Neutrophil (primary cell): ENCODE measurements around the gene CYTH3.

Experiments used
- H3K27ac ChIP-seq: fragments of 200-600 bp; sonication (generic); 2 replicates; pipeline ENCODE4 v1.5.1; 2016; ENCODE audit warnings: mild to moderate bottlenecking, moderate library complexity
- H3K27me3 ChIP-seq: fragments of 200-600 bp; sonication (generic); 2 replicates; pipeline ENCODE4 v1.6.0; 2016; ENCODE audit warnings: mild to moderate bottlenecking
- H3K36me3 ChIP-seq: fragments of 200-600 bp; sonication (generic); 2 replicates; pipeline ENCODE4 v1.5.1; 2017
- H3K4me1 ChIP-seq, 2 experiments: fragments of 200-600 bp in 1 of 2; sonication (generic) in 1 of 2; 1 replicate in 1 of 2; 2 replicates in 1 of 2; pipeline versions ENCODE4 v1.5.1 to v1.6.1; 2013 to 2016; ENCODE audit warnings: low read depth in 1 of 2, low read length in 1 of 2, mild to moderate bottlenecking in 1 of 2, moderate library complexity in 1 of 2; ENCODE audit not compliant: control insufficient read depth in 1 of 2, insufficient read depth in 1 of 2
- H3K4me3 ChIP-seq, 2 experiments: fragments of 200-600 bp in 1 of 2; sonication (generic) in 1 of 2; 1 replicate in 1 of 2; 2 replicates in 1 of 2; pipeline ENCODE4 v1.5.1; 2013 to 2016; ENCODE audit warnings: low read depth in 1 of 2, low read length in 1 of 2, mild to moderate bottlenecking in 1 of 2, moderate library complexity in 1 of 2
- H3K9me3 ChIP-seq: fragments of 200-600 bp; sonication (generic); 2 replicates; pipeline ENCODE4 v1.5.1; 2016
- TF ChIP-seq, protein P1 (sequence below): fragments of 200-600 bp; sonication (generic); IDR thresholded peaks from 2 replicates; pipeline ENCODE4 v1.5.1; 2016; ENCODE audit warnings: antibody characterized with exemption

CYTH3 gene

DNA sequence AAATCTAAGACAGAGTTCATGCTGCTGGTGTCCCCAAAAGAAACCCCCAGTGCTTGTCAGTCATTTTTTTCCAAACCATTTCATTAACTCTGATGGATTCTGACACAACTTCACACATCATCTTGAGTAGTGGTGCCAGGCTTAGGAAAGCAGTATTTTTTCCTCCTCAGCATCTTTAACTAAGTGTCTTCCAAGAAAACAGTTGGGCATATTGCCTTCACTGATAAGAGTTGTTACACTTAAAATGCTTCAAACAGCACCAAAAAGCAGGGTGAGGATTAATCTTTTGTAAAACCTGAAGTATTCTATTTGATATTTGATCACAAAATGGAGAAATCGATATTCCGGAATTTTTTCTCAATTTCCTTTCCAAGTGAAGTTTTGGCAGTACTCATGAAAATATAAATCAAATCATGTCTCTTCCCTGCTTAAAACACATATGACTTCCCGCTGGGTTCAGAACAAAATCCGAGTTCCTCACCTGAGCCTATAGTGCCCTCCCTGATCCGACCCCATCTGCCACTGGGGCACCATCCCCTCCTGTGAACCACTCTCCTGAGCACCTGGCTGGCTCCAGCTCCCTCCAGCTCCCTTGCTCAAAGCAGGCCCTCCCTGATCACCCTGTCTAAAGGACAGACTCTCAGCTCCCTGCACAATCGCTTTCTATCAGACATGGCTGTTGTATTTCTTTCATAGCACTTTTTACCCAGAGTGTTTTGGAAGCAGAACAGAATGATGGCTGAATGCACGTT lies 61.6 kb downstream of the CYTH3 start:
- no peaks in the 10 kb centered on the region for H3K36me3 ChIP-seq
- no peaks in the 10 kb centered on the region for H3K4me1 ChIP-seq
- TF ChIP-seq, protein P1, sequence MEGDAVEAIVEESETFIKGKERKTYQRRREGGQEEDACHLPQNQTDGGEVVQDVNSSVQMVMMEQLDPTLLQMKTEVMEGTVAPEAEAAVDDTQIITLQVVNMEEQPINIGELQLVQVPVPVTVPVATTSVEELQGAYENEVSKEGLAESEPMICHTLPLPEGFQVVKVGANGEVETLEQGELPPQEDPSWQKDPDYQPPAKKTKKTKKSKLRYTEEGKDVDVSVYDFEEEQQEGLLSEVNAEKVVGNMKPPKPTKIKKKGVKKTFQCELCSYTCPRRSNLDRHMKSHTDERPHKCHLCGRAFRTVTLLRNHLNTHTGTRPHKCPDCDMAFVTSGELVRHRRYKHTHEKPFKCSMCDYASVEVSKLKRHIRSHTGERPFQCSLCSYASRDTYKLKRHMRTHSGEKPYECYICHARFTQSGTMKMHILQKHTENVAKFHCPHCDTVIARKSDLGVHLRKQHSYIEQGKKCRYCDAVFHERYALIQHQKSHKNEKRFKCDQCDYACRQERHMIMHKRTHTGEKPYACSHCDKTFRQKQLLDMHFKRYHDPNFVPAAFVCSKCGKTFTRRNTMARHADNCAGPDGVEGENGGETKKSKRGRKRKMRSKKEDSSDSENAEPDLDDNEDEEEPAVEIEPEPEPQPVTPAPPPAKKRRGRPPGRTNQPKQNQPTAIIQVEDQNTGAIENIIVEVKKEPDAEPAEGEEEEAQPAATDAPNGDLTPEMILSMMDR = no peak
- no peak overlapping the region for H3K4me3 ChIP-seq
- H3K27me3 ChIP-seq = no peaks in the 10 kb centered on the region
- no peaks in the 10 kb centered on the region for H3K9me3 ChIP-seq
- H3K27ac ChIP-seq = no peak overlapping the region

DNA sequence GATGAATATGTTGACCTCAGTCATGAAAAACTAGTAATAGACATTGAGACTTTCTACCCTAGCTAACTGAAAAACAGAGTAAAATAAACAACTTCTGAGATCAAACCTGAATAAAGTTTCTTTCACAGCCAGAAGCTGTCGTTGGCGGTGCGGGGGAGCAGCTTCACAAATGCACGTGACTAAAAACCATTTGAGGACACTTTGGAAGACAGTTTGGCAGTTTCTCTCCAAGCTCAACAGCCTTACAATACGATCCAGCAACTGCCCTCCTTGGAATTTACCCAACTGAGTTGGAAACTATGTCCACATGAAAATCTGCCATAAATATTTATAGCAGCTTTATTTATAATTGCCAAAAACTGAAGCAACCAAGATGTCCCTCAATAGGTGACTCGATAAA lies 63.1 kb downstream of the CYTH3 start:
- TF ChIP-seq, protein P1 = no peak
- Histone ChIP-seq H3K27ac (no peak overlapping the region), H3K9me3 (no peaks in the 10 kb centered on the region), H3K36me3 (no peaks in the 10 kb centered on the region), H3K4me3 (no peak overlapping the region), H3K27me3 (no peaks in the 10 kb centered on the region), H3K4me1 (no peaks in the 10 kb centered on the region)

DNA sequence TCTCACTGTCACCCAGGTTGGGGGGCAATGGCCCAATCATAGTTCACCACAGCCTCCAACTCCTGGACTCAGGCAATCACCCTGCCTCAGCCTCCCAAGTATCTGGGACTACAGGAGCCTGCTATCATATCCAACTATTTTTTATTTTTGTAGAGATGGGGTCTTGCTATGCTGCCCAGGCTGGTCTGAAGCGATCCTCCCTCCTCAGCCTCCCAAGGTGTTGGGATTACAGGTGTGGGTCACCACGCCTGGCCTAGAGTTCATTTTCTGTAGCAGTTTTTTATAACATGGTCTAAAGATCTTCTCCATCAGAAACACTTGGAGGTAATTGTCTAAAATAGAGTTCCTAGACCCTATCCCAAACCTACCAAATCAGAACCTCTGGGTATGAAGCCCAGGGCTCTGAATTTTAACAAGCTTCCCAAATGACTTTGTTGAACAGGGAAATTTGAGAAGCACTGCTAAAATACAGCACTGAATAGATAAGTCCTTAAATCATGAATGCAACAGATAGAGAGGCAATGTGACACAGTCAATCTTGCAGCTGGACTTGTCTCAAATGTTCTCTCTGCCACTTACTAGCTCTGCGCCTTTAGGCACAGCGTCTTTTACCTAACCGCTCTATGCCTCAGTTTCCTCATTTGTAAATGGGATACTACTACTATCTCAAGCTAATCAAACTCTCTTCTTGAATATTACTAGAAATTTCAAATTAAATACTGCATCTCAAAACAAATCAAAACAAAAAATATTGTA lies 63.7 kb downstream of the CYTH3 start:
- Histone ChIP-seq H3K9me3 (no peaks in the 10 kb centered on the region), H3K4me3 (no peak overlapping the region), H3K36me3 (no peaks in the 10 kb centered on the region), H3K27ac (no peak overlapping the region), H3K27me3 (no peaks in the 10 kb centered on the region), H3K4me1 (no peaks in the 10 kb centered on the region)
- TF ChIP-seq, protein P1 = no peak

DNA sequence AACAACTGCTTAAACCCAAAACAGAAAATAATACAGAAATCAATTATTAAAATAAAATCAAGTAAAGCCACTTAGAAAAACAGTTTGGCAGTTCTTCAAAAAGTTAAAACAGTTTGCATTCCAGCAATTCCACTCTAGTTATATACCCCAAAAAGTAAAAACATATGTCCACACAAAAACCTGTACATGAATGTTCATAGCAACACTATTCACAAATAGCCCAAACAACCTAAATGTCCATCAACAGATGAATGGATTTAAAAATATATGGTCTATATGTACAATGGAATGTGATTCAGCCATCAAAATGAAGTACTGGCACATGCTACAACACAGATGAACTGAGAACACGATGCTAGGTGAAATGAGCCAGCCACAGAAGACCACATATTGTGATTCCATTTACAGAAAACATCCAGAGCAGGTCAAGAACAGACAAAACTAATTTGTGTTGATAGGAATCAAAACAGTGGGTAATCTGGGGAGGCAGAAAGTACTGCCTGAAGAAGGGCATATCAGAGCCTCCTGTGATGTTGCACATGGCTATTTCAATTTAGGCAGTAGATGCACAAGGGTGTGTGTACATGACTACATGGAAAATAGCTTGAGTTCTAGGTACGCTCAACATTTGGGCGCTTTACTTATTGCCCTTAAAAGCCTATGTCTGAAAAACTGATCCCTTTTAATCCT lies 66.3 kb downstream of the CYTH3 start:
- no peak overlapping the region for H3K27ac ChIP-seq
- H3K4me1 ChIP-seq = no peaks in the 10 kb centered on the region
- TF ChIP-seq, protein P1 = no peak
- no peaks in the 10 kb centered on the region for H3K9me3 ChIP-seq
- no peaks in the 10 kb centered on the region for H3K36me3 ChIP-seq
- no peaks in the 10 kb centered on the region for H3K27me3 ChIP-seq
- H3K4me3 ChIP-seq = no peak overlapping the region

DNA sequence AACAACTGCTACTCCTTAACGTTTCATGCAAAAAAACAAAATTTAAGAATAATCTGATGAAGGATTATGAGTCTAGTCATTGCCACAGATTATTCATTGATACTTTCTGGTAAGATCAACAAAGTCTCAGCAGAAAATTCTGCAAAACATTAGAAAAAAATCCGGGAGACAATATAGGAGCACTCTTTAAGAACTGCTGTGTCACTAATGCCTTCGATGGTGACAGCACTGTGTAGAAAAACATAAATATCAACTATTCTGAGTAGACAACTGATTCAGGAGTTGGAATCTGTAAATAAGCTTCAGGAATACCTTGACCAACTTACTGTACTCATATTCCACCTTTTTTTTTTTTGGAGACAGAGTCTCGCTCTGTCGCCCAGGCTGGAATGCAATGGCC lies 69.0 kb downstream of the CYTH3 start:
- no peaks in the 10 kb centered on the region for H3K27me3 ChIP-seq
- H3K4me3 ChIP-seq = no peak overlapping the region
- no peak overlapping the region for H3K27ac ChIP-seq
- H3K4me1 ChIP-seq = no peaks in the 10 kb centered on the region
- TF ChIP-seq, protein P1 = no peak
- H3K9me3 ChIP-seq = no peaks in the 10 kb centered on the region
- H3K36me3 ChIP-seq = no peaks in the 10 kb centered on the region
